Tibial nerve (tissue), 4 donors: Measurements from ENCODE around the gene TMEM129. TPM values are rescaled to one million over a fixed set of nuclear protein-coding genes. Genes with fewer than 3 reads are reported as not detected.

Experiments used
- DNase-seq, 2 donors: peaks; one replicate each; pipeline ENCODE4 v3.0.0-alpha.2; 2019; ENCODE audit warnings: low spot score in 2 of 2
- H3K27ac ChIP-seq, 4 donors: fragments of 200-600 bp; sonication (generic) in 3 of 4; one replicate each; pipeline ENCODE4 v1.5.1; 2017 to 2019; ENCODE audit warnings: mild to moderate bottlenecking in 1 of 4
- H3K27me3 ChIP-seq, 2 donors: fragments of 200-600 bp; sonication (generic) in 1 of 2; one replicate each; pipeline versions ENCODE4 v1.5.1 to v1.6.0; 2017 to 2019
- H3K36me3 ChIP-seq, 3 donors: fragments of 200-600 bp; sonication (generic); one replicate each; pipeline ENCODE4 v1.5.1; 2018 to 2019
- H3K4me1 ChIP-seq, 4 donors: fragments of 200-600 bp; sonication (generic) in 3 of 4; one replicate each; pipeline ENCODE4 v1.5.1; 2017 to 2019
- H3K4me3 ChIP-seq, 4 donors: fragments of 200-600 bp; sonication (generic) in 3 of 4; one replicate each; pipeline ENCODE4 v1.5.1; 2017 to 2019; ENCODE audit warnings: mild to moderate bottlenecking in 1 of 4, moderate library complexity in 1 of 4
- H3K9me3 ChIP-seq, 4 donors: fragments of 200-600 bp; sonication (generic) in 3 of 4; one replicate each; pipeline ENCODE4 v1.5.1; 2017 to 2019
- CTCF ChIP-seq, 5 experiments: fragments of 200-600 bp in 3 of 5; fragments of 450-650 bp in 2 of 5; sonication (generic) in 3 of 5; IDR thresholded peaks; one replicate each; pipeline ENCODE4 v1.5.1; 2016 to 2019; ENCODE audit warnings: antibody characterized with exemption in 5 of 5, mild to moderate bottlenecking in 3 of 5, moderate library complexity in 2 of 5
- EP300 ChIP-seq, 2 donors: sonication (generic); formaldehyde crosslinking; IDR thresholded peaks; one replicate each; pipeline ENCODE4 v1.6.1; 2017; ENCODE audit warnings: antibody characterized with exemption in 2 of 2, mild to moderate bottlenecking in 1 of 2
- POLR2A ChIP-seq, 2 donors: fragments of 450-650 bp; IDR thresholded peaks; one replicate each; pipeline ENCODE4 v1.6.1; 2017; ENCODE audit warnings: antibody characterized with exemption in 2 of 2, mild to moderate bottlenecking in 2 of 2, moderate library complexity in 2 of 2
- WGBS, 2 donors: methylation state at CpG; one replicate each; pipeline ENCODE4 v1.1.5; 2018; 5-methylcytosine and 5-hydroxymethylcytosine counted together
- total RNA-seq, 4 donors: library from RNA; depleted of rRNA; stranded (reverse); fragments of >200 nt; gene quantifications; one replicate each; pipeline ENCODE4 v1.1.0, GENCODE V29; 2016

Gene TMEM129
- total RNA-seq, 4 donors from 2014 or later, result 60.1 to 88.5 (median 82.2) TPM

DNA sequence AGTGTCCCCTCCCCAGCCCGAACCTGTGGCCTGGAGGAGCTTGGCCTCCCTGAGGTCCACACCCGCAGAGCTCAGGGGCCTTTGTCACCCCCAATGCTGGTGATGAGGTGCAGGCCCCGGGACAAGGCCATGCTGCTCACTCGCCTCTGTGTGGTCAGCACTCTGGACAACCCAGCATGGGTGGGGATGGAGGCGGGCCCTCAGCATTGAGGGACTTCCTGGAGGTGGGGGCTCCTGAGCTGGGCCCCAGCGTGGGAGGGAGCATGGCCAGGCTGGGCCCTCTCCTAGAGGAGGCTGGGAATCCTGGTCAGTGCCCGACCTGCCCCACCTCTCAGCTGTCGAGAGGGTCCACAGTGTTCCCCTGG is 30.8 kb upstream of the TMEM129 start:
- Histone ChIP-seq H3K27ac (no peak overlapping the region), H3K4me3 (no peak overlapping the region), H3K27me3 (peaks cover 0 to 25% of the 10 kb centered on the region in 2 donors), H3K36me3 (no peaks in the 10 kb centered on the region), H3K4me1 (peaks cover 0 to 23% (median 12%) of the 10 kb centered on the region in 4 donors), H3K9me3 (no peaks in the 10 kb centered on the region)
- 0 to 50% methylated on average over 1 to 2 of the region's 8 CpGs for WGBS, 2 donors
- no peak for DNase-seq
- TF ChIP-seq POLR2A (IDR thresholded peaks at IDR 0.05) (no peak), CTCF (IDR thresholded peaks at IDR 0.05) (no peak), EP300 (IDR thresholded peaks at IDR 0.05) (no peak)

- H3K4me1 ChIP-seq, result peaks cover 0 to 29% (median 12%) of the 10 kb centered on the region in 4 donors
- peaks cover 0 to 31% of the 10 kb centered on the region in 2 donors for H3K27me3 ChIP-seq
- TF ChIP-seq POLR2A (IDR thresholded peaks at IDR 0.05), result no peak
- TF ChIP-seq EP300 (IDR thresholded peaks at IDR 0.05), result no peak
- TF ChIP-seq CTCF (IDR thresholded peaks at IDR 0.05), result no peak
- WGBS, 2 donors, result 93 to 100% methylated on average over 4 to 14 of the region's 31 CpGs
- no peaks in the 10 kb centered on the region for H3K9me3 ChIP-seq
- no peak overlapping the region for H3K4me3 ChIP-seq
- no peak for DNase-seq
- H3K27ac ChIP-seq, result no peak overlapping the region
- no peaks in the 10 kb centered on the region for H3K36me3 ChIP-seq
Observed at GRCh38 chr4:1751155-1751918, 30.2 kb upstream of the TMEM129 start.

DNA sequence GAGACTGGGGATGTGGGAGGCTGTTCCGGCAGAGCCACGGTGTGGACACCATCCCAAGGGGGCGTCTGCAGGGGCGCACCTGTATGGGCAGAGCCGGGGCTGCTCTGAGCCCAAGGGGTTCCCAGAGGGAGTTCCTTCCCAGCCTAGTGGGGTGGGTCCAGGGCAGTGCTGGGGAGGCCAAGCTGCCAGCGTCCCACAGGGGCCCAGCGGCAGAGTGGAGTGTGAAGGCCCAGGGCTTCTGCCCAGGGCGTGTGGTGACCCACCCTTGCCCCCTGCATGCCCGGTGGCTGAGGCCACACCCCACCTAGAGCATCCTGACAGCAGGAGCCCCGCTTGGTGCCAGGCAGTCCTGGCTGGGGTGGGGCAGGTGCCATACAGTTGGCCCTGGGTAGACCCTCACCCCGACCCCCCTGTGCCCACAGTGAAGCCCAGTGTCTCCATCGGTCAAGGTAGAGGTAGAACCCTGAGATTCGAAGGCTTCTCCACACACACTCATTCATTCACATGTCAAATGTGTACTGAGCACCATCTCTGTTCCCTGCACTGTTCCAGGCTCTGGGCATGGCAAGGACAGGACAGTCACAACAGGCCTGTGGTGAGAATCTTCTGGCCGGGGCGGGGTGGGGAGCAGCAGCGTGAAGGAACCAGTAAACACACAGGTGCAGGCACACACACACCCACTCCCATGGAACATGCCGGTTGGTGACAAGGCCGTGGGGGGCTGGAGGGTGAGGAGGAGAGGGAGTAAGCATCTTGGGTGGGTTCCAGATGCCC is 29.4 kb upstream of the TMEM129 start:
- Histone ChIP-seq H3K27me3 (peaks cover 0 to 32% of the 10 kb centered on the region in 2 donors), H3K4me3 (no peak overlapping the region), H3K4me1 (peaks cover 0 to 33% (median 12%) of the 10 kb centered on the region in 4 donors), H3K27ac (no peak overlapping the region), H3K9me3 (no peaks in the 10 kb centered on the region), H3K36me3 (peaks cover 0 to under 1% (median 0%) of the 10 kb centered on the region in 3 donors)
- WGBS, 2 donors, result 86 to 87% methylated on average over 14 of the region's 18 CpGs
- TF ChIP-seq EP300 (IDR thresholded peaks at IDR 0.05) (no peak), POLR2A (IDR thresholded peaks at IDR 0.05) (no peak)
- DNase-seq, result no peak

- H3K4me1 ChIP-seq, result peaks cover 0 to 33% (median 12%) of the 10 kb centered on the region in 4 donors
- H3K9me3 ChIP-seq, result no peaks in the 10 kb centered on the region
- no peak overlapping the region for H3K27ac ChIP-seq
- WGBS, 2 donors, result 44 to 66% methylated on average over 11 of the region's 14 CpGs
- H3K27me3 ChIP-seq, result peaks cover 0 to 32% of the 10 kb centered on the region in 2 donors
- TF ChIP-seq EP300 (IDR thresholded peaks at IDR 0.05) (no peak), CTCF (IDR thresholded peaks at IDR 0.05) (no peak), POLR2A (IDR thresholded peaks at IDR 0.05) (no peak)
- peaks cover 0 to 6% (median 0%) of the 10 kb centered on the region in 3 donors for H3K36me3 ChIP-seq
- DNase-seq, result no peak
- H3K4me3 ChIP-seq, result no peak overlapping the region
Observed at GRCh38 chr4:1749826-1750225, 28.7 kb upstream of the TMEM129 start.

DNA sequence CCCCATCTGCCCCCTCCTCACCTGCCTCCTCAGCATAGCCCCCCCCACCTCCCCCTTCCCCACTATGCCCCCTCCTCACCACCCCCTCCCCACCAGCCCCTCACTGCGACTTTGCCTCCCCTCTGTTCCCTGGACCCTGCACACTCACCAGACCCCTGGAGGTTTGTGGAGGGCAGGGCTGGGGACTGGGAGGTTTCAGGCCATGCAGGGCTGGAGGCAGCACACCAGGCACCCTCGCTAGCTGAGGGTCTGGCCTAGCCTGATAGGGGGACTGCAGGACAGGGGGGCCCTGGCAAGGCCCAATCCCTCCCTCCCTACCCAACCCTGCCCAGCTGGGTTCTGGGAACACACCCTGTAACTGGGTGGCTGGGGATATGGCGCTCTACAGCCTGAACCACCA is 28.2 kb upstream of the TMEM129 start:
- no peak overlapping the region for H3K27ac ChIP-seq
- no peak overlapping the region for H3K4me3 ChIP-seq
- DNase-seq, result no peak
- no peaks in the 10 kb centered on the region for H3K9me3 ChIP-seq
- no peak for TF ChIP-seq EP300 (IDR thresholded peaks at IDR 0.05)
- no peak for TF ChIP-seq POLR2A (IDR thresholded peaks at IDR 0.05)
- TF ChIP-seq CTCF (IDR thresholded peaks at IDR 0.05), result no peak
- peaks cover 0 to 33% (median 12%) of the 10 kb centered on the region in 4 donors for H3K4me1 ChIP-seq
- peaks cover 0 to 32% of the 10 kb centered on the region in 2 donors for H3K27me3 ChIP-seq
- peaks cover 0 to 9% (median 0%) of the 10 kb centered on the region in 3 donors for H3K36me3 ChIP-seq
- WGBS, 2 donors, result 75% methylated on average over 2 of the region's 3 CpGs
